Measurements from ENCODE around the gene NOP9. TPM values are rescaled to one million over a fixed set of nuclear protein-coding genes. Genes with fewer than 3 reads are reported as not detected.

NOP9 gene
- total RNA-seq, 1 experiment from 2014 or later: 25.3 TPM

GRCh38 chr14:24322672-24323071, 23.0 kb downstream of the NOP9 start:
- TF ChIP-seq TCF7L2 (IDR thresholded peaks at IDR 0.05; ENCODE audit: low read depth, low read length): no peak
- ATAC-seq: no peak
- H3K27ac ChIP-seq (ENCODE audit: low read length): no peak overlapping the region
- H3K27me3 ChIP-seq (ENCODE audit: control insufficient read depth, insufficient read depth, low read length): no peaks in the 10 kb centered on the region
- H3K4me3 ChIP-seq (ENCODE audit: low read depth in 2 of 2, low read length in 2 of 2): no peak overlapping the region
- in situ Hi-C loops (cut with HindIII; ENCODE audit: low pct_unique_long_range_greater_than_20kb, low sequenced_read_pairs) (no loop called here), intact Hi-C loops (cut with micrococcal nuclease; ENCODE audit: unreplicated experiment) (no loop called here)
- no peak for DNase-seq (ENCODE audit: low read depth, low spot score)
- no peaks in the 10 kb centered on the region for H3K9me3 ChIP-seq (ENCODE audit: control insufficient read depth, insufficient read depth, low read depth, low read length)
- ChIA-PET POLR2A (no interaction called here), CTCF (interaction anchor here (0.5 to 0.8 kb wide), 3 partner anchors 11 to 887 kb away, joined by 3 to 5 read pairs (median 3); partner anchors contain the start of gene MYH7)
- BruUV-seq (replicated peaks): no TSS peak
- H3K4me1 ChIP-seq (ENCODE audit: control insufficient read depth, insufficient read depth, low read length): no peaks in the 10 kb centered on the region
- no peaks in the 10 kb centered on the region for H3K36me3 ChIP-seq (ENCODE audit: control insufficient read depth, insufficient read depth, low read length)

GRCh38 chr14:24323341-24323740, 23.7 kb downstream of the NOP9 start:
- no peak overlapping the region for H3K27ac ChIP-seq (ENCODE audit: low read length)
- ChIA-PET CTCF (interaction anchor here (0.5 kb wide), 1 partner anchor 82 kb away, joined by 3 read pairs; no protein-coding TSS in a partner anchor), POLR2A (no interaction called here)
- DNase-seq (ENCODE audit: low read depth, low spot score) (no peak), ATAC-seq (no peak)
- no peak for TF ChIP-seq CTCF (IDR thresholded peaks at IDR 0.05)
- TF ChIP-seq SIN3A (IDR thresholded peaks at IDR 0.05; ENCODE audit: borderline replicate concordance, insufficient read depth, low read depth, low read length): no peak
- no peak for TF ChIP-seq TCF7L2 (IDR thresholded peaks at IDR 0.05; ENCODE audit: low read depth, low read length)
- TF ChIP-seq POLR2AphosphoS5 (IDR thresholded peaks at IDR 0.05; ENCODE audit: low read depth, low read length): no peak
- no peak for TF ChIP-seq REST (IDR thresholded peaks at IDR 0.05; ENCODE audit: insufficient read depth in 1 of 2, low read depth in 2 of 2, low read length in 1 of 2)
- no peaks in the 10 kb centered on the region for H3K36me3 ChIP-seq (ENCODE audit: control insufficient read depth, insufficient read depth, low read length)
- no peaks in the 10 kb centered on the region for H3K9me3 ChIP-seq (ENCODE audit: control insufficient read depth, insufficient read depth, low read depth, low read length)
- in situ Hi-C loops (cut with HindIII; ENCODE audit: low pct_unique_long_range_greater_than_20kb, low sequenced_read_pairs) (no loop called here), intact Hi-C loops (cut with micrococcal nuclease; ENCODE audit: unreplicated experiment) (no loop called here)
- H3K27me3 ChIP-seq (ENCODE audit: control insufficient read depth, insufficient read depth, low read length): no peaks in the 10 kb centered on the region
- no peak overlapping the region for H3K4me3 ChIP-seq (ENCODE audit: low read depth in 2 of 2, low read length in 2 of 2)
- H3K4me1 ChIP-seq (ENCODE audit: control insufficient read depth, insufficient read depth, low read length): no peaks in the 10 kb centered on the region
- no TSS peak for BruUV-seq (replicated peaks)

GRCh38 chr14:24324024-24324423, 24.4 kb downstream of the NOP9 start:
- in situ Hi-C loops (cut with HindIII; ENCODE audit: low pct_unique_long_range_greater_than_20kb, low sequenced_read_pairs): no loop called here
- CTCF ChIA-PET: interaction anchor here (0.6 kb wide), 1 partner anchor 102 kb away, joined by 3 read pairs; no protein-coding TSS in a partner anchor
- intact Hi-C loops (cut with micrococcal nuclease; ENCODE audit: unreplicated experiment): no loop called here
- no peaks in the 10 kb centered on the region for H3K36me3 ChIP-seq (ENCODE audit: control insufficient read depth, insufficient read depth, low read length)
- no peak overlapping the region for H3K27ac ChIP-seq (ENCODE audit: low read length)
- TF ChIP-seq POLR2AphosphoS5 (IDR thresholded peaks at IDR 0.05; ENCODE audit: low read depth, low read length) (no peak), REST (IDR thresholded peaks at IDR 0.05; ENCODE audit: insufficient read depth in 1 of 2, low read depth in 2 of 2, low read length in 1 of 2) (no peak), CTCF (IDR thresholded peaks at IDR 0.05) (no peak), SIN3A (IDR thresholded peaks at IDR 0.05; ENCODE audit: borderline replicate concordance, insufficient read depth, low read depth, low read length) (no peak), TCF7L2 (IDR thresholded peaks at IDR 0.05; ENCODE audit: low read depth, low read length) (no peak)
- ATAC-seq (no peak; the same call in 1 of the 2 replicates), DNase-seq (ENCODE audit: low read depth, low spot score) (no peak)
- no peaks in the 10 kb centered on the region for H3K4me1 ChIP-seq (ENCODE audit: control insufficient read depth, insufficient read depth, low read length)
- POLR2A ChIA-PET: interaction anchor here (0.6 kb wide), 1 partner anchor 230 kb away, joined by 7 read pairs; no protein-coding TSS in a partner anchor
- H3K27me3 ChIP-seq (ENCODE audit: control insufficient read depth, insufficient read depth, low read length): no peaks in the 10 kb centered on the region
- no TSS peak for BruUV-seq (replicated peaks)
- H3K9me3 ChIP-seq (ENCODE audit: control insufficient read depth, insufficient read depth, low read depth, low read length): no peaks in the 10 kb centered on the region
- H3K4me3 ChIP-seq (ENCODE audit: low read depth in 2 of 2, low read length in 2 of 2): no peak overlapping the region
